ENCODE measurements around the gene ZNF444.
A peak's percentile ranks its signal among the peaks of the same experiment; 100 is the strongest.

Gene ZNF444

DNA sequence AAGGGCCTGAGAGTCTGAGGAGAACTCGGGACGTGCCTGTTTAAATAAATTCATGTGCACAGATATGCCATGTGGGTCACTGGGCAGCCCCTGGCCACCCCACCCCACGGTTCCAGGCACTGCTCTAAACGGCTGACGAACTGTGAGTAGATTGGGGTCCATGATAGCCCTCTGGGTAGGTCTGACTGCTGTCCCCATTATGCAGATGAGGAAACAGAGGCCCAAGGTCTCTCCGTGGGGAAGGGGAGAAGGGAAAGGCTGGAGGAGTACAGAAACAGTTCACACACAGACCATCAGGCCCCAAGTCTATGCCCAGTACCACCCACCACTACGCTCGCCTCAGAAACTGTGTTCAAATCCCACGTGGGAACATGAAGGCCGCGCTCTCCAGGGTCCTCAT is 34.1 kb upstream of the ZNF444 start:
- TF ChIP-seq CTCF (IDR thresholded peaks at IDR 0.05) = no peak
- Mint-ChIP-seq H3K27ac (peak overlapping the region; percentile 69), H3K36me3 (ENCODE audit: low read depth) (peaks cover 20% of the 10 kb centered on the region), H3K4me1 (peaks cover 61% of the 10 kb centered on the region), H3K27me3 (ENCODE audit: low read depth, poor library complexity) (no peaks in the 10 kb centered on the region), H3K9me3 (no peaks in the 10 kb centered on the region), H3K4me3 (no peak overlapping the region)
- no peak for DNase-seq

GRCh38 chr19:56107626-56108351 is 33.3 kb upstream of the ZNF444 start:
- Mint-ChIP-seq H3K36me3 (ENCODE audit: low read depth) (peaks cover 18% of the 10 kb centered on the region), H3K27ac (no peak overlapping the region), H3K4me3 (no peak overlapping the region), H3K9me3 (no peaks in the 10 kb centered on the region), H3K27me3 (ENCODE audit: low read depth, poor library complexity) (no peaks in the 10 kb centered on the region), H3K4me1 (peaks cover 69% of the 10 kb centered on the region)
- no peak for DNase-seq
- TF ChIP-seq CTCF (IDR thresholded peaks at IDR 0.05) = no peak

DNA sequence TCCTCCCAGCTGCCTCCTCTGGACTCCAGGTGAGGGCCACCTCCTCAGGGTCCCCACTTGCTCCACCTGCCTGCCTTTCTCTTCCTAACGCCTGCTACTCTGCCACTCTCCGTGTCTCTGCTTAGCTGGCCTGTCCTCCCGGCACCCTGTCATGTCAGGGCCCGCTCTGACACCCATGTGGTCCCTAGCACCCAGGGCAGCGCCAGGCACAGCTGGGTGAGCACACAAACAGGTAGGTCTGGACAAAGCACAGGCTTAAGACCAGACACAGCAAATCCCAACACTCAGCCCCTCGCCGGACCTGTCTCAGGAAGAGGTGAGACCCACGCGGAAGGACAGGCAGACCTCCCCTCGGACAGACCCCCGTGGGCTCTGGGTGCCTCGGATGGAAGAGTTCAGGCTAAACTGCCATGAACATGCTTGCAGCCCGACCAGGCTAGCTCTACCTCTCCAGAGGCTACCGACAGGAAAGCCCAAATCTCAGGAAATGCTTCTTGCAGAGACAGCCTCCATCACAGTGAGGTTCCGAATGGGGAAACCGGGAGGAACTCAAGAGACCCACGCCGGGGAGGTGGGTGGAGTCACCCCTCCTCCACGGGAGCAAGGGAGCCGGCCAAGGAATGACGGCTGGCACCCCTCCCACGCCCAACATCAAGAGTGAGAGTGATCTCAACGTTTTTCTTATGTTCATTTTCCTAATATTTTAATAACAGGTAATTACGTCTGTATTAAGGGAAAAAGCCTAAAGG is 32.5 kb upstream of the ZNF444 start:
- no peak for DNase-seq
- no peak for TF ChIP-seq CTCF (IDR thresholded peaks at IDR 0.05)
- H3K36me3 Mint-ChIP-seq (ENCODE audit: low read depth) = peaks cover 18% of the 10 kb centered on the region
- H3K4me1 Mint-ChIP-seq = peaks cover 74% of the 10 kb centered on the region
- no peaks in the 10 kb centered on the region for H3K9me3 Mint-ChIP-seq
- no peaks in the 10 kb centered on the region for H3K27me3 Mint-ChIP-seq (ENCODE audit: low read depth, poor library complexity)
- H3K27ac Mint-ChIP-seq = peak overlapping the region; percentile 39
- no peak overlapping the region for H3K4me3 Mint-ChIP-seq

GRCh38 chr19:56109226-56109625 is 31.9 kb upstream of the ZNF444 start:
- DNase-seq = no peak
- Mint-ChIP-seq H3K27me3 (ENCODE audit: low read depth, poor library complexity) (no peaks in the 10 kb centered on the region), H3K9me3 (no peaks in the 10 kb centered on the region), H3K36me3 (ENCODE audit: low read depth) (peaks cover 18% of the 10 kb centered on the region), H3K4me1 (peaks cover 79% of the 10 kb centered on the region), H3K27ac (no peak overlapping the region), H3K4me3 (no peak overlapping the region)
- no peak for TF ChIP-seq CTCF (IDR thresholded peaks at IDR 0.05)

GRCh38 chr19:56110515-56111448 is 30.3 kb upstream of the ZNF444 start:
- Mint-ChIP-seq H3K4me3 (peak overlapping the region; percentile 53), H3K9me3 (no peaks in the 10 kb centered on the region), H3K27ac (peak overlapping the region; percentile 88), H3K4me1 (peaks cover 82% of the 10 kb centered on the region), H3K27me3 (ENCODE audit: low read depth, poor library complexity) (no peaks in the 10 kb centered on the region), H3K36me3 (ENCODE audit: low read depth) (peaks cover 14% of the 10 kb centered on the region)
- no peak for TF ChIP-seq CTCF (IDR thresholded peaks at IDR 0.05)
- DNase-seq = peak; percentile 57

Data from nephron progenitor cell (in vitro differentiated cells).